Limb (tissue), 2 donors: Measurements from ENCODE around the gene AKAP8.
"Not testable (repeated sequence)": the region's sequence is repeated elsewhere in the genome, so short reads cannot be mapped to it uniquely, and the experiment has no call there.

Experiments used
- DNase-seq, 2 donors: peaks; one replicate each; pipeline ENCODE4 v3.0.0-alpha.2; 2016; ENCODE audit errors: extremely low spot score in 2 of 2

Gene AKAP8

DNA sequence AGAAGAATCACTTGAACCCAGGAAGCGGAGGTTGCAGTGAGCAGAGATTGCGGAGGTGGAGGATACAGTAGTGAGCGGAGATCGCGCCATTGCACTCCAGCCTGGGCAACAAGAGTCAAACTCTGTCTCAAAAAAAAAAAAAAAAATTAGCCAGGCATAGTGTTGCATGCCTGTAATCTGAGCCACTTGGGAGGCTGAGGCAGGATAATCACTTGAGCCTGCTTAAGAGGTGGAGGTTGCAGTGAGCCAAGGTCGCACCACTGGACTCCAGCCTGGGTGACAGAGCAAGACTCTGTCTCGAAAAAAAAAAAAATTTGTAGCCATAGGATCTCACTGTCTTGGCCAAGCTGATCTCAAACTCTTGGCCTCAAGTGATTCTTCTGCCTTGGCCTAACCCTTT, 43.6 kb downstream of the AKAP8 start:
- not testable (repeated sequence) for DNase-seq

DNA sequence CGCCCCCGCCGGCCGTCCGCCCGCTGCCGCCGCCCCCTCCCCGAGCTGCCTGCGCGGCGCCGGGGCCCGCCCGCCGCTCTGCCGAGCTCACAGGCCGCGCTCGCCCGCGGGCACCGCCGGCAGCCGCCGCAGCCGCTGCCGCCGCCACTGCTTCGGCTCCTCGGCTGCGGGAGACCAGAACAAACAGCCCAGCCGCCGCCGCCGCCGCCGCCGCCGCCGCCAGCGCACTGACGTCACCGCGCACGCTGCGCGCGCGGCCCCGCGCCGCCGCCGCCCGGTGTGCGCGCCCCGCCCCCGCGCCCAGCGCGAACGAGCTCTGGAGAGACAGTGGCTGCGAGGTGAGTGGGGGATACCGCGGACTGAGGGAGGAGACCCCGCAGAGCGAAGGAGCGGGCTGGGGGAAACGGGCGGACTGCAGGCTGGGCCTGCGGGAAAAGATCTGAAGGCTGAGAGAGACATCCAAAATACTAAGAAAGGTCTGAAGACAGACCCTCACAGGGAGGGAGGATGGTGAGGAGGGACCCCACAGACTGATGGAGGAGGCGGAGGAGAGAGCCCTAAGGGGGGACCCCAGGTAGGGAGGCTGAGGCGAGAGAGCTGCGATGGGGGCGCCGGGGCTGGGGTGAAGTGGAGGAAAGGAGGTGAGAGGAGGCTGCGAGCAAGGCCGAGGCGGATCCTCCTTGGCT, 47.1 kb downstream of the AKAP8 start, which contains the start of gene BRD4:
TSS of gene BRD4 (minus strand) at position 229 of the 686 bp plus-strand sequence. CDS start 59,440 bp downstream, outside the sequence.
- peak; percentile 68 to 89 for DNase-seq

DNA sequence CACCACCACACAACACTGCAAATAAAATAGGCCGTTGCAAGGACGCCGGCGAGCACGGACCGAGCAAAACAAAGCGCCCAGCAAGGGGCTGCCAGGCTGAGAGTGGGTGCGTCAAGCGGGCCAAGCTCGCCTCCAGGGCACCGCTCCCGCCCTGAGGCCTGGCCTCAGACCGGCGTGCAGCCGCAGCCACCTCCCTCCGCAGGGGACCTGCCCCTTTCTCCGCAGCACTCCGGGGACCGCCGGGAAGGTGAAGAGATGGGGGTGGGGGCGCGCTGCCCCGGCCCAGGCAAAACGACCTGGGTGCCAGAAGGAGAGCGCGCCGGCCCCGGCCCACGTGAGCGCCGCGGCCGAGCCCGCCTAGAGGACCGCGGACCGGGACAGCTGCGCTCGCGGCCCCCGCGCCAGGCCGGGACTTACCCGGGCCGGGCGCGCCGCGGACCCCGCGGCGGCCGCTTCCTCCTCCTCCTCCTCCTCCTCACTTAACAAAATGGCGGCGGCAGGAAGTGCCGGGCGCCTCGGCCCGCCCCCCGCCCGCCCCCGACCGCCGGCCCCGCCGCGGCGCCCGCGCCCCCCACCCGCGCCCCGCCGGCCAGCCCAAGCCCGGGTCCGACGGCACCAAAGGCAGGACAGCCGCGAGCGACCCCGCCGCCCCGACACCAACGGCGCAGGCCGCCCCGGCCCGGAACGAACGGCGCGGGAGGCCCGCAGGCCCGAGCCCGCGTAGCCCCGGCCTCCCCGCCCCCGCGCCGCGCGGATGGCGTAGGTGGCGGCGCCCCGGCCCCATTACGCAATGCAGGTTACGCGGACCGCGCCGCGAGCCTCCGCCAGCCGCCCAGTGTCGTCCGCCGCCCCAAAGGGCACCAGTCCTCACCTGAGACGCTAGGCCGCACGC, 47.9 kb downstream of the AKAP8 start:
- peak in 1 of 2 donors; percentile 76 for DNase-seq

DNA sequence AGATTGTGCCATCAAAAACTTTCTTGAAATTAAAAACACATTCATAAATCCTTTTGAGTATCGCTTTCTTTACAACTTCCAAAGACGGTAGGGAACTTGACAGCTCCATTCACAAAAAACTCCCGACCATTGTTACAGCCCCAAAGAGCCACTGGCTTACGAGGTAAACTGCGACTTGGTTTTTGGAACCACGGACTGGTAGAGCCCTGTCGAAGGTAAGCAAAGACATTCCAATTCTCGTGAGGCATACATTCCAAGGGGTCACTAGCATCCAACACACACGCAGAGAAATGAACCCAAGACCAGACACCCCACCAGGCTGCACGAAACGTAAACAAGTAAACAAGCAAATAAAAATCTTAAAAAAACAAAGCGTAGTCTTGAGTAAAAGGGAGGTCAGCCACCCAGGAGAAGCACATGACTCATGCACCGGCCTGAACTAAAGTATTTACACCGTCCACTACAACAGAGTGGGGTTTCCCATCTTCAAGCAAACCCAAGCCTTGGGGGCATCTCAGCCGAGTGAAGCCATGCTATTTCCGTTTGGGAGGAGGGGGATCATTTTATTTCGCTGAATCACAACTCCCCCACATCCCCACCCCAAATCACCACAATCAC, 48.7 kb downstream of the AKAP8 start:
- DNase-seq: no peak

- no peak for DNase-seq
Measured at GRCh38 chr19:15328312-15328711, 51.3 kb downstream of the AKAP8 start.

- DNase-seq: no peak
Measured at GRCh38 chr19:15324791-15325519, 54.6 kb downstream of the AKAP8 start.

- no peak for DNase-seq
Measured at GRCh38 chr19:15323496-15324235, 55.9 kb downstream of the AKAP8 start.

DNA sequence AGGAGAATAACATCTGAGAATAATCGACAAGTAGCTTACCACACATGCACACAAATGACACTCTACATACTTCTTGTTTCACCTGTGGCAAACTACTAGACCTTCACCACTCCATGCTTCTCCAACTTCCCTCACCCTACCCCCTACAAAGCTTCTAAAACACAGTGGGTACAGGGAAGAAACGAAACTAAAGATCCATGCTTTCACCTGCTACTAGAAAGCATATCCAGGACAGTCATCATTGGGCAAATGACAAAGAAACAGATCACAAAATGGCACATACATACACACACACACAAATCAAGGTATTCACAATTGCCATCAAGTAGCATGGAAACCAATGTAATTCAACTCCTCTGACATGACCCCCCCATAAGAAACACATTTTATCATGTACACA, 57.8 kb downstream of the AKAP8 start:
- no peak for DNase-seq

- DNase-seq: no peak
Measured at GRCh38 chr19:15320116-15320515, 59.5 kb downstream of the AKAP8 start.

- no peak for DNase-seq
Measured at GRCh38 chr19:15318241-15318691, 61.3 kb downstream of the AKAP8 start.

- DNase-seq: no peak
Measured at GRCh38 chr19:15317392-15318071, 62.1 kb downstream of the AKAP8 start.

DNA sequence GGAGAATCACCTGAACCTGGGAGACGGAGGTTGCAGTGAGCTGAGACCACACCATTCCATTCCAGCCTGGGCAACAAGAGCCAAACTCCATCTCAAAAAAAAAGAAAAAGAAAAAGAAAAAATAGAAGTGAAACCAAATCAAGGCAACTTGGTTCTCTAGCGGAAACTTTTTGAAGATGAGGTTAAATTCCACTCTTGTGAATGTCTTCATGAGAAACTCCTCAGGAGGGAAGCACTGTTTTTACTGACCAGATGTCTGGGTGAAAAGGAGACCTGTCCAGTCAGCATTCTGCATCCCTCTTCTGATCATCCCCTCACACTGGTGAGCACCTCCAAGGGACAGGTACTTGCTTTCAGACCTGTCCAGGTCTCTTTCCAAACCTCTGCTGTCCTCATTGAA, 63.1 kb downstream of the AKAP8 start:
- DNase-seq: no peak

- no peak for DNase-seq
Measured at GRCh38 chr19:15315101-15315500, 64.5 kb downstream of the AKAP8 start.

DNA sequence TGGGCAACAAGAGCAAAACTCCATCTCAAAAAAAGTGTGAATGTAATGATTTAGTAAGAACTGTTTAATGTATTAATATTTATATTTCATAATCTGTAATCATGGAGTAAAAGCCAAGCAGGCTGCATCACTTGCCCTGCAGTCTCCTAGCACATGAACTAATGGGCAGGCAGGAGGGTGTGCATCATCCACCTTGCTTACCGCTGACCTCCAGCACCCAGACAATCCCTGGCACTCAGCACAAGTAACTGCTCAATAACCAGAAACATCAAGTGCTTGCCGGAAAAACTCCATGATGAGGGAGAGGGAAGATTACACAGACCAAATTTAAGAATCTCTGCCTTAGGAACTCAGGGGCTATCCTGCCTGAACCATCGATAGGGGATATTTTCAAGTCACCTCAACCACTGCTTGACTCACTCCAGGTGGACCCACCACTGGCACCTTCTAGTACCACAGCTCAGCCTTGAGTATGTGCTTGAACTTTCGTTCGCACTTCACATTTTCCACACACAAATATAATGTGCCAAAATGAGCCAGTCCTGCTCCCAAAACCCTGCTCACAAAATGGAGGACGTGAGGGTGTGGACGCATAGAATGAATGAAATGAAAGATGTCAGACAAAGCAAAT, 65.8 kb downstream of the AKAP8 start:
- DNase-seq: no peak

DNA sequence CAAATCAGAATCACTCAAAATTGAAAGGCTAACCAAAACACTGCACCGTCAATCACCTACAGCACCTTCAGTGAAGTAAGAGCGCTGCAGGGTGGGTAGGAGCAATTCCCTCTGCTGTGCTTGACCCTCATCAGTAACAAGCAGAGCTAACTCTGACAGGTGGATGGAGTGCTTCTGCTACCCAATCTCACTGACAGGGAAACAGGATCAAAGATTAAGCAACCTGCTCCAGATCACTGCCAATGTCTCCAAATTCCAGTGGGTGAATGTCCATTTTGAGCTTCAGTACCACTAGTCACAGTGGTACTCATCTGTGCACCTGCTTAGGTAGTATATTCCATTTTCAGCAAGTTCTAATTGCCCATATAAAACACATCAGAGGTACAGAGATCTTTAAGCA, 72.4 kb downstream of the AKAP8 start:
- DNase-seq: no peak

GRCh38 chr19:15305582-15306334, 73.8 kb downstream of the AKAP8 start:
- DNase-seq: no peak

DNA sequence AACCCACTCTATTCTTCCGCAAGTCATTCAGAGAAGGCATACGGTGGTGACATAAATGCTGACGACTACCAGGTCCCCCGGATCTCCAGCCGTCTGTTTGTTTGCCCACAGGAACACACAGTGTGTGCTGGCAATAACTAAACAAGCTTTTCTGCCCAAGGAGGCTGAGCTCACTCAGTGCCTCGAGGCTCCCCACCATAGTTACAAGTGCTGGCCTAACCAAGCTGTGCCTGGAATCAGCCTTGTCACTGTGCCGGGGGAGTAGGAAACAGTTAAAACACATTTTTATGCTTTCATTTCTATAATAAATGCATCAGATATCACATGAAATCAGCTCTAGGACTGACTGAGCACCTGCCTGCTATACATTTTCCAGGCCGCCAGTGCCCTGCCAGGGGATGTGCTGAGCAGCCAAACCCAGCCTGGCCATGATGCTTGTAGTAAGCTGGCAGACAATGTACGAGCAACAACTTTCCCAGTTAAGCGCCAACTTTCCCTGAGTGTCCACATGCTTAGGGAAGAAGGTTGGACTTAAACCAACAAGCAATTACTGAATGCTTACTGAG, 75.4 kb downstream of the AKAP8 start:
- no peak for DNase-seq
